Kidney (tissue), 14 donors: Measurements from ENCODE around the gene BRD2. TPM values are rescaled to one million over a fixed set of nuclear protein-coding genes. Genes with fewer than 3 reads are reported as not detected.

Experiments used
- DNase-seq, 5 donors: peaks; one replicate each; pipeline ENCODE4 v3.0.0-alpha.2; 2013 to 2020
- FAIRE-seq: peaks from 2 replicates; lab custom pipeline; 2012; peaks lifted over from hg19 to GRCh38; lab: Jason Lieb, UNC
- H3K27ac ChIP-seq, 2 donors: one replicate each; pipeline ENCODE4 v1.7.0; 2013; ENCODE audit warnings: low read depth in 2 of 2, low read length in 2 of 2, inconsistent platforms in 1 of 2
- H3K27me3 ChIP-seq: one replicate; pipeline ENCODE4 v1.7.1; 2013; ENCODE audit warnings: low read length, inconsistent platforms; ENCODE audit not compliant: control insufficient read depth, insufficient read depth
- H3K36me3 ChIP-seq, 3 donors: one replicate each; pipeline versions ENCODE4 v1.7.0 to v1.7.1; 2013; ENCODE audit warnings: low read length in 3 of 3, control low read depth in 1 of 3, inconsistent platforms in 1 of 3; ENCODE audit not compliant: insufficient read depth in 3 of 3, control insufficient read depth in 2 of 3
- H3K4me1 ChIP-seq, 3 donors: one replicate each; pipeline versions ENCODE4 v1.7.0 to v1.7.1; 2013; ENCODE audit warnings: low read length in 3 of 3, inconsistent platforms in 1 of 3, low read depth in 1 of 3; ENCODE audit not compliant: control insufficient read depth in 2 of 3, insufficient read depth in 2 of 3
- H3K4me3 ChIP-seq, 3 donors: one replicate each; pipeline versions ENCODE4 v1.7.0 to v1.8.1; 2013; ENCODE audit warnings: low read length in 3 of 3, control low read depth in 1 of 3, inconsistent platforms in 1 of 3
- H3K9ac ChIP-seq, 3 donors: one replicate each; pipeline versions ENCODE4 v1.7.0 to v1.7.1; 2013; ENCODE audit warnings: low read length in 3 of 3, control low read depth in 1 of 3, inconsistent platforms in 1 of 3
- H3K9me3 ChIP-seq, 3 donors: one replicate each; pipeline versions ENCODE4 v1.7.0 to v1.7.1; 2013; ENCODE audit warnings: low read length in 3 of 3, control low read depth in 1 of 3, inconsistent platforms in 1 of 3; ENCODE audit not compliant: control insufficient read depth in 2 of 3, insufficient read depth in 1 of 3
- intact Hi-C: fragments of 100-400 bp; cut with DNase I; formaldehyde crosslinking; loops from one replicate; pipeline ENCODE4 v1.11.1; 2022
- polyA plus RNA-seq: library from polyadenylated mRNA; stranded (reverse); fragments of 350-450 nt; fragmentation: Illumina TruSeq; extraction: RNeasy Lipid Tissue Mini Kit (QIAGEN cat#74804); gene quantifications from one replicate; pipeline ENCODE4 v1.2.3, GENCODE V29; 2014; ENCODE audit warnings: low read depth, low replicate concordance; ENCODE audit not compliant: insufficient read depth
- total RNA-seq: library from RNA; stranded (reverse); fragmentation: NEBNext Ultra II Directional; extraction: Animal tissue kit (Norgen Biotek cat#: 25700); gene quantifications from one replicate; pipeline ENCODE4 v1.2.1, GENCODE V29; 2021
- TF ChIP-seq, protein P1 (sequence below): IDR thresholded peaks from 3 replicates; pipeline ENCODE4 v1.5.1; 2012; ENCODE audit warnings: mild to moderate bottlenecking, moderate library complexity, borderline replicate concordance; ENCODE audit not compliant: insufficient read depth; ENCODE audit errors: extremely low read depth
- donor health status: control.
- donor health status: control.
- donor health status: control.
- donor health status: control.
- donor health status: control.
- donor health status: DM: yes; HTN: yes; CAD: no.
- donor health status: Normal renal cell carcinoma (clear cell type).

BRD2 gene
- total and polyA plus RNA-seq, 2 donors from 2014 or later: 73.9 to 184 TPM

DNA sequence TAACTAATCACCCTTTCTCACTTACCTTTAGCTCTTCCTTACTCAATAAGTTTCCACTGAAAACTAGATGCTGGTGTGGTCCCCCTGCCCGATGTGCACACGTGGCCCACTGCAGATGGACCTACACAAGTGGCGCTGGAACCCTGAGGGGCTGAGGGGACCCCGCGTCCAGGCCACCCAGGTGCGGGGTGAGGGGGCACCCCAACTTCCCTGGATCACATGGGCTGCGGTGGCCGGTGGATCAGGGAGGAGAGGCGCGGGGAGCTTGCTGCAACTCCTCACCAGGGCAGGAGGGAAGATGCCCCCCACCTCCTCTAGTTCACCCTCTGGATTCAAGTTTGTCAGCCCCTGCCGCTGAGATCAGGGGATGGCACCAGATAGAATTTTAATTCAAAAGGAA, 53.5 kb downstream of the BRD2 start:
- H3K9me3 ChIP-seq: no peaks in the 10 kb centered on the region
- peak in 1 of 5 donors; percentile 59 for DNase-seq

DNA sequence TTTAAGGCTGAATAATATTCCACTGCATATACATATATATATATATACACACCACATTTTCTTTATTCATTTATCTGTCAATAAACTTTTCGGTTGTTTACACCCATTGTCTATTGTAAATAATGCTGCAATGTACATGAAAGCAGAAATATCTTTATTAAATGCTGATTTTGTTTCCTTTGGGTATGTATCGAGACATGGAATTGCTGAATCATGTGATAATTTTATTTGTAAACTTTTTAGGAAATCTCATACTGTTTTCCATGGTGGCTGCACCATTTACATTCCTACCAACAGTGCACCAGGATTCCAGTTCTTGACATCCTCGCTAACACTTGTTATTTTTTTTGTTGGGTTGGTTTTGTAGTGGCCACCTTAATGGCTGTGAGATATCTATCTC, 55.1 kb downstream of the BRD2 start:
- no peak for FAIRE-seq
- H3K9ac ChIP-seq: no peak overlapping the region

More for the DNA sequence above, 53.5 kb downstream of the BRD2 start:
- H3K36me3 ChIP-seq: no peaks in the 10 kb centered on the region
- no peak overlapping the region for H3K9ac ChIP-seq
- no peak for FAIRE-seq
- no peaks in the 10 kb centered on the region for H3K27me3 ChIP-seq
- H3K4me1 ChIP-seq: peaks cover 0 to 14% (median 10%) of the 10 kb centered on the region in 3 donors
- no peak overlapping the region for H3K4me3 ChIP-seq
- intact Hi-C loops: no loop called here
- TF ChIP-seq, protein P1, sequence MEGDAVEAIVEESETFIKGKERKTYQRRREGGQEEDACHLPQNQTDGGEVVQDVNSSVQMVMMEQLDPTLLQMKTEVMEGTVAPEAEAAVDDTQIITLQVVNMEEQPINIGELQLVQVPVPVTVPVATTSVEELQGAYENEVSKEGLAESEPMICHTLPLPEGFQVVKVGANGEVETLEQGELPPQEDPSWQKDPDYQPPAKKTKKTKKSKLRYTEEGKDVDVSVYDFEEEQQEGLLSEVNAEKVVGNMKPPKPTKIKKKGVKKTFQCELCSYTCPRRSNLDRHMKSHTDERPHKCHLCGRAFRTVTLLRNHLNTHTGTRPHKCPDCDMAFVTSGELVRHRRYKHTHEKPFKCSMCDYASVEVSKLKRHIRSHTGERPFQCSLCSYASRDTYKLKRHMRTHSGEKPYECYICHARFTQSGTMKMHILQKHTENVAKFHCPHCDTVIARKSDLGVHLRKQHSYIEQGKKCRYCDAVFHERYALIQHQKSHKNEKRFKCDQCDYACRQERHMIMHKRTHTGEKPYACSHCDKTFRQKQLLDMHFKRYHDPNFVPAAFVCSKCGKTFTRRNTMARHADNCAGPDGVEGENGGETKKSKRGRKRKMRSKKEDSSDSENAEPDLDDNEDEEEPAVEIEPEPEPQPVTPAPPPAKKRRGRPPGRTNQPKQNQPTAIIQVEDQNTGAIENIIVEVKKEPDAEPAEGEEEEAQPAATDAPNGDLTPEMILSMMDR: no peak
- no peak overlapping the region for H3K27ac ChIP-seq

DNA sequence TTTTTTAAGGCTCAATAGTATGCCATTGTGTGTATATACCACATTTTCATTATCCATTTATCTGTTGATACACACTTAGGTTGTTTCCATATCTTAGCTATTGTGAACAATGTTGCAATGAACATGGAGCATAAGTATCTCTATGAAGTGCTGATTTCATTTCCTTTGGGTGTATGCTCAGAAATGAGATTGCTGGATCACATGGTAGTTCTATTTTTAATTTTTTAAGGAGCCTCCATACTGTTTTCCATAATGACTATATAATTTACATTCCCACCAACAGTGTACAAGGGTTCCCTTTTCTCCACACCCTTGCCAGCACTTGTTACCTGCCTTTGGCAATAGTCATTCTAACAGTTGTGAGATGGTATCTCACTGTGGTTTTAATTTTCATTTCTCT, 56.1 kb downstream of the BRD2 start:
- Histone ChIP-seq H3K4me1 (peaks cover 0 to 10% (median 6%) of the 10 kb centered on the region in 3 donors), H3K9ac (no peak overlapping the region), H3K4me3 (no peak overlapping the region), H3K9me3 (no peaks in the 10 kb centered on the region), H3K27ac (no peak overlapping the region), H3K36me3 (no peaks in the 10 kb centered on the region), H3K27me3 (no peaks in the 10 kb centered on the region)
- DNase-seq (no peak), FAIRE-seq (no peak)
- TF ChIP-seq, protein P1: no peak
- intact Hi-C loops: no loop called here

More for the DNA sequence above, 55.1 kb downstream of the BRD2 start:
- no peak for DNase-seq
- TF ChIP-seq, protein P1: no peak
- H3K4me3 ChIP-seq: no peak overlapping the region
- H3K36me3 ChIP-seq: no peaks in the 10 kb centered on the region
- H3K27me3 ChIP-seq: no peaks in the 10 kb centered on the region
- intact Hi-C loops: no loop called here
- H3K9me3 ChIP-seq: no peaks in the 10 kb centered on the region
- peaks cover 0 to 11% (median 10%) of the 10 kb centered on the region in 3 donors for H3K4me1 ChIP-seq
- no peak overlapping the region for H3K27ac ChIP-seq
